SJCRH30 (cell line): ENCODE results near the gene XPO4. TPM values are rescaled to one million over a fixed set of nuclear protein-coding genes. Genes with fewer than 3 reads are reported as not detected.
A peak's percentile ranks its signal among the peaks of the same experiment; 100 is the strongest.
"Not testable (repeated sequence)": the region's sequence is repeated elsewhere in the genome, so short reads cannot be mapped to it uniquely, and the experiment has no call there.

Experiments
- DNase-seq, 2 experiments: peaks; one replicate each; pipeline ENCODE4 v3.0.0-alpha.2; 2015 to 2020
- H3K27ac ChIP-seq: fragments of 250-450 bp; sonication (Bioruptor Pico); 2 replicates; pipeline ENCODE4 v1.5.1; 2020; ENCODE audit warnings: mild to moderate bottlenecking, moderate library complexity
- H3K27me3 ChIP-seq: fragments of 250-450 bp; sonication (Bioruptor Pico); 2 replicates; pipeline ENCODE4 v1.5.1; 2020; ENCODE audit warnings: mild to moderate bottlenecking, moderate library complexity
- H3K36me3 ChIP-seq: fragments of 250-450 bp; sonication (Bioruptor Pico); 2 replicates; pipeline ENCODE4 v1.5.1; 2020; ENCODE audit warnings: mild to moderate bottlenecking, moderate library complexity
- H3K4me1 ChIP-seq: fragments of 250-450 bp; sonication (Bioruptor Pico); 2 replicates; pipeline ENCODE4 v1.5.1; 2020; ENCODE audit warnings: mild to moderate bottlenecking, moderate library complexity
- H3K4me3 ChIP-seq: fragments of 250-450 bp; sonication (Bioruptor Pico); 2 replicates; pipeline ENCODE4 v1.5.1; 2020; ENCODE audit warnings: mild to moderate bottlenecking, moderate library complexity
- H3K9me3 ChIP-seq: fragments of 250-450 bp; sonication (Bioruptor Pico); replicated peaks from 2 replicates; pipeline ENCODE4 v1.5.1; 2020; ENCODE audit warnings: mild to moderate bottlenecking, moderate library complexity
- total RNA-seq: library from RNA; depleted of rRNA; stranded (reverse); fragments of >200 nt; shearing (Covaris generic); gene quantifications from 2 replicates; pipeline ENCODE4 v1.2.3, GENCODE V29; 2014

XPO4 gene
- total RNA-seq, 1 experiment from 2014 or later = 48.0 TPM

DNA sequence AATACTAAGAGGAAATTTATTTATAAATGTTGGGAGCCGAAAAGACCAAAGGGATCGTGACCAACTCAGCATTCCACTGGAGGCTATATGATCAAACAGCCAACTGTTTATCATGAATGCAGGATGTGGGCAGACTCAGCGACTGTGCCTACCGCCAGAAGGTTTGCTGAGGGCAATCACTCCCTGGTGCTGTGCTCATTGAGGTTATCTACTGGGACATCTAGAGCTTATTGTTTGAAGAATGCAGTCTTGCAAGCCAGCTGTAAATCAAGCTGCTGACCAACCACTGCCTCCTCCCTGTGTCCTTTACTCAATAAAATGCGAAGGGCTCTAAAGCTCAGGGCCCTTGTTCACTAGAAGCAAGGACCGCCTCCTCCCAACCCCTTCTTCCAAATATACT, 8.5 kb upstream of the XPO4 start:
- no peak overlapping the region for H3K4me3 ChIP-seq
- H3K4me1 ChIP-seq = no peaks in the 10 kb centered on the region
- H3K27me3 ChIP-seq = no peaks in the 10 kb centered on the region
- DNase-seq = no peak
- 0 out of 2 replicates have a peak, but pooled peaks cover 3% of the 10 kb centered on the region for H3K9me3 ChIP-seq
- H3K27ac ChIP-seq = no peak overlapping the region
- H3K36me3 ChIP-seq = no peaks in the 10 kb centered on the region

DNA sequence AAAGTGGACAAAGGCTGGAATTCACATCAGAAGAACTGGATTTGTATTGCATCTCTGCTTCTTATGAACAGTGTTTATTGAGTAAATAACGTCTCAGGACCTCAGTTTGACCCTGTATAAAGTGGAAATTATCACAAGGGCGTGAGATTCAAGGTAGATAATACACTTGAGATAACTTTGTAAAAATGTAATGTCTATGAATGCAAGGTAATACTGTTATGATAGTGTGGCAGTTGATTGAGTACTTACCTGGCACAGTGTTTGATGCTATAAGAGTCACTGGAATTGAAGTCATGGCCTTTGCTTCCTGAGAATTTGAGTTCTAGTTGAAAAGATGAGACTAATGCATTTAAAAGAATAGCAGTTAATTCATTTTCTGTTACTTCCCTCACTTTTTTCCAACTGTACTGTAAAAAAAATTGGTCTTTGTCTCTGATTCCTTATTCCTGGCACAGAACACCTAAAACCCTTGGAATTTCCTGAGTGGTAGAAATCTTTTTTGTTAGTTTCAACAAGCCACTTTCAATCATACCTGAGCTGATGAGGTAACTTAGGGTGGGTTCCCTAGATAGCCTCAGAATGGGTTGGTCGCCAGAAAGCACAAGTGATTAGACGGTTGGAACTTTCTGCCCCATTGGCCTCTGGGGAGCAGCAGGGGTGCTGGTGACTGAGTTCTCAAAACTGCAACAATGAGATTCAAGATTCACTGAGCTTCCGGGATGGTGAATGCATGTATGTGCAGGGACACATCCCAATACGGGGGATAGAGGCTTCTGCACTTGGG, 6.4 kb upstream of the XPO4 start:
- Histone ChIP-seq H3K27me3 (no peaks in the 10 kb centered on the region), H3K9me3 (0 out of 2 replicates have a peak, but pooled peaks cover 3% of the 10 kb centered on the region), H3K27ac (no peak overlapping the region), H3K36me3 (no peaks in the 10 kb centered on the region), H3K4me1 (no peaks in the 10 kb centered on the region; the same call in 1 of the 2 replicates), H3K4me3 (no peak overlapping the region)
- DNase-seq = no peak

DNA sequence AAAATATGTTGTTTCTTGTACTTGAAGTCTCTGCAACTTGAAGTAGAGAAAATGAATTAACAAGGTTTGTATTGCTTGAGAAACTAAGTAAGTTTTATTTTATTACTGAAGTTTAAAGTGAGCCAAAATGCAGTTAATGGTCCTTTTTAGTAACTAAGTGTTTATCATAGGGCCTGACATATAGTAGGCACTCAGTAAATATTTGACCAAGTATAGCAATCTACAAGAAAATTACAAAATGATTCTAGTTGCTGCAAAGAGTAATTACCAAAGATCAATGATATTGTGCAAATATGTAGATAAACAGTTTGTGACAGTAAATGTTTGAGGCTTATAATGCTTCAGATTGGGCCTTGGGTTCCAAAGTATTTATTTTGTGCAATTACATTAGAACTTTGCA, 2.4 kb upstream of the XPO4 start:
- DNase-seq = no peak
- H3K9me3 ChIP-seq = no peaks in the 10 kb centered on the region
- H3K27ac ChIP-seq = no peak overlapping the region
- no peaks in the 10 kb centered on the region for H3K36me3 ChIP-seq
- peaks cover 7% of the 10 kb centered on the region; the same call in 1 of the 2 replicates for H3K4me1 ChIP-seq
- no peak overlapping the region for H3K4me3 ChIP-seq
- H3K27me3 ChIP-seq = no peaks in the 10 kb centered on the region

DNA sequence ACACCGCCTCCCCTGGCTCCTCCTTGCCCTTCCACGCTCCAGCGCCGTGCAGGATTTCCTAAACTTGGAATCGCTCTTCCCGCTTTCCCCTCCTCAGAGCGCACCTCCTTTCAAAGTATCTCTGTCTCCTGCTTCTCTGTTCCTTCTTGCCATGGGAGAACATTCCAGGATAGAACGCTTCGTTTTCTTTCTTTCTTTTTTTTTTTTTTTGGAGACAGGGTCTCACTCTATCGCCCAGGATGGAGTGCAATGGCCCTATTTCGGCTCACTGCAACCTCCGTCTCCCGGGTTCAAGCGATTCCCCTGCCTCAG, 574 bp upstream of the XPO4 start:
- H3K36me3 ChIP-seq = peaks cover 10% of the 10 kb centered on the region; the same call in 1 of the 2 replicates
- no peaks in the 10 kb centered on the region for H3K9me3 ChIP-seq
- no peak for DNase-seq
- H3K27ac ChIP-seq = peak overlapping the region; percentile 60
- peaks cover 7% of the 10 kb centered on the region; the same call in 1 of the 2 replicates for H3K4me1 ChIP-seq
- H3K4me3 ChIP-seq = peak overlapping the region; percentile 99
- H3K27me3 ChIP-seq = no peaks in the 10 kb centered on the region

DNA sequence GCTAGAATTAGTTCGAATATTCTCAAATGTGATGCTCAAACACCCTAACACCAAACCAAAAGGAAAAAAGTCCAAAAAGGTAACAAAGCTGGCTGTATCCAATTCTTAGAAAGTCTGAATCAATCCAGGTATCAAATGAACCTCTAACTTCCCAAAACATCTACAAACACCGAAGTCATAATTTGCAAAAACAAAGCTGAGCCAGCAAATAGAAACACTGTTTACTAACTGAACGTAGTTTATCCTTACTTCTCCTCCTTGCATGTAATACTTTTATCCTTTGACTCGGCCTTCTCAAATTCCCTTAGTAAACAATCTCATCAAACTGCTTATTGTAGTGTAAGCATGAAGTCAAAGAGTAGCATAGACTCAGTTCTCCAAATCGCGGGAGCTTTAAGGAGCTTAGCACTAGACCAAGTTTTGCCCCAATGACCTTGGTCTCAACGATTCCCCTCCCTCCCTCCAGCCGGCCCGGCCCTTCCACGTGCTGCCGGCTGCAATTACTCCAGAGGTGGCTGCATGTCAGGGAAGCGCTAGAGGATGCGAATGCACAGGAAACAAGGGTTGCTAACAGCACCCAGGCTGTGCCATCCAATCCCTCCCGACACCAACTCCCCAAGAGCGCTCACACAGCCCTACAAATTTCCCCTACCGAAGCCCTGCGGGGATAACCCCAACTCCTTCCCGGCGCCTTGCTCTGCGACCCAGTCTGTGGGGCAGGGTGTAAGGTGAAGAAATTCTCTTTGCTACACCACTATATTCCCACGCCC, 693 bp downstream of the XPO4 start:
- Histone ChIP-seq H3K27me3 (no peaks in the 10 kb centered on the region), H3K4me1 (peaks cover 7% of the 10 kb centered on the region; the same call in 1 of the 2 replicates), H3K4me3 (peak overlapping the region; percentile 99), H3K9me3 (no peaks in the 10 kb centered on the region), H3K27ac (peak overlapping the region; percentile 88), H3K36me3 (peaks cover 12% of the 10 kb centered on the region; the same call in 1 of the 2 replicates)
- peak; percentile 61 to 71 for DNase-seq

DNA sequence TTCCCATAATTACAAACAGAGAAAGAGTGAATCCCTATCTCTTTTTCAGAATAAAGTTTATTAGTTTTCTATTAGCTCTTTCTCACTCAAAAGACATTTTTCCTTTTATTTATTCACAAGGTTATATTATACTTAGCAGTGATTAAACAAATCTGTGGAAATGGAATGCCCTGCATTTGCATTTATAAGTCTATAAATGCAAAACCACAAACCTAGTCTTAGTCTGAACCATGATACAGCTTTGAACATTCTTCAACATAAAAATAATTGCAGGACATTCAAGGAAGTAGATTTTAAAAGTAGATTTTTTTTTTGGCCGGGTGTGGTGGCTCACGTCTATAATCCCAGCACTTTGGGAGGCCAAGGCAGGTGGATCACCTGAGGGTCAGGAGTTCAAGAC, 8.3 kb downstream of the XPO4 start:
- H3K4me1 ChIP-seq = no peaks in the 10 kb centered on the region
- H3K36me3 ChIP-seq = peaks cover 14% of the 10 kb centered on the region; the same call in 1 of the 2 replicates
- no peaks in the 10 kb centered on the region for H3K27me3 ChIP-seq
- H3K4me3 ChIP-seq = no peak overlapping the region
- no peak overlapping the region for H3K27ac ChIP-seq
- no peaks in the 10 kb centered on the region for H3K9me3 ChIP-seq
- DNase-seq = no peak

DNA sequence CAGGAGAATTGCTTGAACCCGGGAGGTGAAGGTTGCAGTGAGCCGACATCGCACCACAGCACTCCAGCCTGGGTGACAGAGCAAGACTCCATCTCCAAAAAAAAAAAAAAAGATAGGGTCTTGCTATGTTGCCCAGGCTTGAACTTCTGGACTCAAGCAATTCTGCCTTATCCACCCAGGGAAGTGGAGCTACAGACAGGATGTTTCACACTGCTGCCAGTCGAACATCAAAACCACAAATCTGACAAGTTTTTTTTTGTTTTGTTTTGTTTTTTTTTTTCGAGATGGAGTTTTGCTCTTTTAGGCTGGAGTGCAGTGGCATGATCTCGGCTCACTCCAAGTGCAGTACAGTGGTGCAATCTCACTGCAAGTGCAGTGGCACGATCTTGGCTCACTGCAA, 10.8 kb downstream of the XPO4 start:
- DNase-seq = no peak
- Histone ChIP-seq H3K27ac (no peak overlapping the region), H3K4me3 (no peak overlapping the region), H3K27me3 (no peaks in the 10 kb centered on the region), H3K36me3 (peaks cover 10% of the 10 kb centered on the region), H3K9me3 (no peaks in the 10 kb centered on the region), H3K4me1 (no peaks in the 10 kb centered on the region)

DNA sequence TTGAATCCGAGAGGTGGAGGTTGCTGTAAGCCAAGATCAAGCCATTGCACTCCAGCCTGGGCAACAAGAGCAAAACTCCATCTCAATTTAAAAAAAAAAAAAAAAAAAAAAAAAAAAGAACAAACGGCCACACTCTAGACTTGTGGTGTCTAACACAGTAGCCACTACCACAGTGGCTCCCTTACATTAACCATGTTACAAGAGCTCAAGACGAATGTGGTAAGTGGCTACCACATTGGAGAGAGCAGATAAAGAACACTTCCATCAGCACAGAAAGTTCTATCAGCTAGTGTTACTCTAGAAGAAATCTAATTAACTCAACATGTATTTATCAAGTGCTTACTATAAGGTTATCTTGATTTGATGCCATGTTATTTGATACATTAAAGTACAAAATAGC, 11.5 kb downstream of the XPO4 start:
- no peak for DNase-seq
- Histone ChIP-seq H3K36me3 (peaks cover 7% of the 10 kb centered on the region), H3K4me1 (no peaks in the 10 kb centered on the region), H3K9me3 (no peaks in the 10 kb centered on the region), H3K4me3 (no peak overlapping the region), H3K27me3 (no peaks in the 10 kb centered on the region), H3K27ac (no peak overlapping the region)

DNA sequence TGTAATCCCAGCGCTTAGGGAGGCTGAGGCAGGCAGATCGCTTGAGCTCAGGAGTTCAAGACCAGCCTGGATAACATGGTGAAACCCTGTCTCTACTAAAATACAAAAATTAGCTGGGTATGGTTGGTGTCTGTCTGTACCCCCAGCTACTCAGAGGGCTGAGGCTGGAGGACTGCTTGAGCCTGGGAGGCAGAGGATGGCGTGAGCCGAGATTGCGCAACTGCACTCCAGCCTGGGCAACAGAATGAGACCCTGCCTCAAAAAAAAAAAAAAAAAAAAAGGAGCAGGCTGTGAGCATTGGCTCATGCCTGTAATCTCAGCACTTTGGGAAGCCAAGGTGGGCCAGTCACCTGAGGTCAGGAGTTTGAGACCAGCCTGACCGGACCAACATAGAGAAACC, 12.0 kb downstream of the XPO4 start:
- not testable (repeated sequence) for DNase-seq, H3K9me3 ChIP-seq, H3K4me1 ChIP-seq, H3K27ac ChIP-seq, H3K27me3 ChIP-seq, H3K4me3 ChIP-seq, H3K36me3 ChIP-seq

DNA sequence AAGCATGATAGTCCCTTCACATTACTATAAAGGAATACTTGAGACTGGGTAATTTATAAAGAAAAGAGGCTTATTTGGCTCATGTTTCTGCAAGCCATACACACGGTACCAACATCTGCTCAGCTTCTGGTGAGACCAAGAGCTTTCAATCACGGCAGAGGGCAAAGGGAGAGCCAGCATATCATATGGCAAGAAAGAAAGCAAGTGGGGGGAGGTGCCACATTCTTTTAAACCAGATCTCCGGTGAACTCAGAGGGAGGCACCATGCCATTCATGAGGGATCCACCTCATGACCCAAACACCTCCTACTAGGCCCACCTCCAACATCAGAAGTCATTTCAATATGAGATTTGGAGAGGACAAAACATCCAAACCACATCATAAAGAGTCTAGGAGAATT, 20.3 kb downstream of the XPO4 start:
- Histone ChIP-seq H3K27ac (no peak overlapping the region), H3K36me3 (peaks cover 2% of the 10 kb centered on the region; the same call in 1 of the 2 replicates), H3K4me1 (no peaks in the 10 kb centered on the region), H3K9me3 (no peaks in the 10 kb centered on the region), H3K4me3 (no peak overlapping the region), H3K27me3 (no peaks in the 10 kb centered on the region)
- DNase-seq = peak in 1 of 2 experiments; percentile 32

DNA sequence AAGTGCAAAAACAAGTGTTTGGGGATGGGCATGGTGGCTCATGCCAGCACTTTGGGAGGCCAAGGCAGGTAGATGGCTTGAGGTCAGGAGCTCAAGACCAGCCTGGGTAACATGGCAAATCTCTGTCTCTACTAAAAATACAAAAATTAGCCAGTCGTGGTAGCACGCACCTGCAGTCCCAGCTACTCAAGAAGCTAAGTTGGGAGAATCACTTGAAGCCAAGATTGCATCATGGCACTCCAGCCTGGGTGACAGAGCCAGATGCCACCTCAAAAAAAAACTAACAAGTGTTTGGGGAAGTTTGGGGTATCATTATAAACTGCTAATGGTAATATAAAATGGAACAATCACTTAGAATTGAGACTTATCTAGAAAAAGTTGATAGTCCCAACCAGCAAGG, 24.6 kb downstream of the XPO4 start:
- Histone ChIP-seq H3K36me3 (no peaks in the 10 kb centered on the region), H3K4me1 (peaks cover 9% of the 10 kb centered on the region), H3K27me3 (no peaks in the 10 kb centered on the region), H3K9me3 (no peaks in the 10 kb centered on the region), H3K4me3 (no peak overlapping the region), H3K27ac (no peak overlapping the region)
- DNase-seq = no peak

DNA sequence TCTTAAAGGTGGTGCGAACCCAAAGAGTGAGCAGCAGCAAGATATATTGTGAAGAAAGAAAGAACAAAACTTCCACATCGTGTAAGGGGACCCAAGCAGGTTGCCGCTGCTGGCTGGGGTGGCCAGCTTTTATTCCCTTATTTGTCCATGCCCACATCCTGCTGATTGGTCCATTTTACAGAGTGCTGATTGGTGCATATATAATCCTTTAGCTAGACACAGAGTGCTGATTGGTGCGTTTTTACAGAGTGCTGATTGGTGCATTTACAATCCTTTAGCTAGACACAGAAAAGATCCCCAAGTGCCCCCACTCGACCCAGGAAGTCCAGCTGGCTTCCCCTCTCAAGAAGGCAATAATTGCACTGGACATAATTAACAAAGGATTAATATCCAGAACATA, 25.7 kb downstream of the XPO4 start:
- H3K36me3 ChIP-seq, H3K4me3 ChIP-seq, DNase-seq, H3K27me3 ChIP-seq, H3K4me1 ChIP-seq, H3K27ac ChIP-seq, H3K9me3 ChIP-seq: not testable (repeated sequence)

DNA sequence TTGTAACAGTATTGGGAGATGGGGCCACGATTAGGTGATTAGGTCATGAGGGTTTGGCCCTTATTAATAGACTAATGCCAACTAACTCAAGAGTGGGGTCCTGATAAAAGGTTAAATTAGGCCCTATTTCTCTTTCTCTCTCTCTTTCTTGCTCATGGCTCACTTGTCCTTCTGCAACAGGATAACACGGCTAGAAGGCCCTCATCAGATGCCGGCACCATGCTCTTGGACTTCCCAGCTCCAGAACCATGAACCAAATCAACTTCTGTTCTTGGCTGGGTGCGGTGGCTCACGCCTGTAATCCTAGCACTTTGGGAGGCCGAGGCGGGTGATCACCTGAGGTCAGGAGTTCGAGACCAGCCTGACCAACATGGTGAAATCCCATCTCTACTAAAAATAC, 28.1 kb downstream of the XPO4 start:
- H3K27ac ChIP-seq, H3K4me1 ChIP-seq, H3K4me3 ChIP-seq, H3K27me3 ChIP-seq, DNase-seq, H3K36me3 ChIP-seq, H3K9me3 ChIP-seq: not testable (repeated sequence)

DNA sequence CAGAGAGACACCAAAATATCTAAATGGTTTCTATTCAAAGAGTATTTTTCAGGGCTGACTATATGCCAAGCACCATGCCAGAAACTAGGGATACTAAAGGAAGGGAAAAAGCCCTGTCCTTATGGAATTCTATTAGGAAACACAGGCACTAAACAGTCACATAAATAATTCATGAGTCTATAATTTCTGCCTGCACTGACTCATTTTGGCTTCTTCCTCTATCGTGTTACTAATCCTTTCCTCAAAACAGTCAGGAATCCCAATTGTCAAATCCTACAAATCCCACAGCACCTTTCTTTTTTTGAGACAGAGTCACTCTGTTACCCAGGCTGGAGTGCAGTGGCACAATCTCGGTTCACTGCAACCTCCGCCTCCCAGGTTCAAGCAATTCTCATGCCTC, 29.2 kb downstream of the XPO4 start:
- Histone ChIP-seq H3K36me3 (0 out of 2 replicates have a peak, but pooled peaks cover 3% of the 10 kb centered on the region), H3K27me3 (no peaks in the 10 kb centered on the region), H3K4me1 (peaks cover 9% of the 10 kb centered on the region), H3K27ac (no peak overlapping the region), H3K9me3 (no peaks in the 10 kb centered on the region), H3K4me3 (no peak overlapping the region)
- DNase-seq = peak in 1 of 2 experiments; percentile 61

DNA sequence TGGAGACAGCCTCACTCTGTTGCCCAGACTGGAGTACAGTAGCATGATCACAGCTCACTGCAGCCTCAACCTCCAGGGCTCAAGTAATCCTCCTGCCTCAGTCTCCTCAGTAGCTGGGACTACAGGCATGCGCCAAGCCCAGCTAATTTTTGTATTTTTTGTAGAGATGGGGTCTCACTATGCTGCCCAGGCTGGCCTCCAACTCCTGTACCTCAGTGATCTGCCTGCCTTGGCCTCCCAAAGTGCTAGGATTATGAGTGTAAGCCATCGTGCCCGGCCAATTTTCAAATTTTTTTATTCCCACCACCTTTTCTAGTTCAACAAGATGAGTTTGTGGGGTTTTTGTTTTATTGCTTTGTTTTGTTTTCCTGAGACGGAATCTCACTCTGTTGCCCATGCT, 31.7 kb downstream of the XPO4 start:
- no peak for DNase-seq
- Histone ChIP-seq H3K36me3 (0 out of 2 replicates have a peak, but pooled peaks cover 3% of the 10 kb centered on the region), H3K27ac (no peak overlapping the region), H3K4me3 (no peak overlapping the region), H3K27me3 (no peaks in the 10 kb centered on the region), H3K9me3 (no peaks in the 10 kb centered on the region), H3K4me1 (peaks cover 9% of the 10 kb centered on the region)
